Hindlimb muscle (tissue), 1 donor: Measurements from ENCODE around the gene RIC1. TPM values are rescaled to one million over a fixed set of nuclear protein-coding genes. Genes with fewer than 3 reads are reported as not detected.

ENCODE experiments used
- polyA plus RNA-seq: library from polyadenylated mRNA; unstranded; fragments of 120-200 nt; gene quantifications from one replicate; pipeline ENCODE4 v1.2.1, GENCODE V29; 2013; ENCODE audit not compliant: insufficient read length

Gene RIC1
- polyA plus RNA-seq, 1 donor = 15.2 TPM

Other genes starting within 250 kb of the RIC1 start
- 31.4 TPM for gene PLGRKT, start 191.2 kb upstream of the RIC1 start, polyA plus RNA-seq
- 1.5 TPM for gene CD274, start 178.6 kb upstream of the RIC1 start, polyA plus RNA-seq
- gene PDCD1LG2, start 118.6 kb upstream of the RIC1 start, polyA plus RNA-seq = 1.5 TPM
- 7.7 TPM for gene ERMP1, start 204.0 kb downstream of the RIC1 start, polyA plus RNA-seq